DMS53 (cell line): Measurements from ENCODE around the gene PLGLB2.
"Not testable (repeated sequence)": the region's sequence is repeated elsewhere in the genome, so short reads cannot be mapped to it uniquely, and the experiment has no call there.

ENCODE experiments used
- DNase-seq: peaks from one replicate; lab custom pipeline; 2025; lab: John Stamatoyannopoulos, UW

The PLGLB2 gene

GRCh38 chr2:87747791-87748190 lies at the start of gene PLGLB2:
PLGLB2 (plus strand) TSS chr2:87748087; CDS start chr2:87748154, 67 bp downstream.
- DNase-seq = not testable (repeated sequence)

DNA sequence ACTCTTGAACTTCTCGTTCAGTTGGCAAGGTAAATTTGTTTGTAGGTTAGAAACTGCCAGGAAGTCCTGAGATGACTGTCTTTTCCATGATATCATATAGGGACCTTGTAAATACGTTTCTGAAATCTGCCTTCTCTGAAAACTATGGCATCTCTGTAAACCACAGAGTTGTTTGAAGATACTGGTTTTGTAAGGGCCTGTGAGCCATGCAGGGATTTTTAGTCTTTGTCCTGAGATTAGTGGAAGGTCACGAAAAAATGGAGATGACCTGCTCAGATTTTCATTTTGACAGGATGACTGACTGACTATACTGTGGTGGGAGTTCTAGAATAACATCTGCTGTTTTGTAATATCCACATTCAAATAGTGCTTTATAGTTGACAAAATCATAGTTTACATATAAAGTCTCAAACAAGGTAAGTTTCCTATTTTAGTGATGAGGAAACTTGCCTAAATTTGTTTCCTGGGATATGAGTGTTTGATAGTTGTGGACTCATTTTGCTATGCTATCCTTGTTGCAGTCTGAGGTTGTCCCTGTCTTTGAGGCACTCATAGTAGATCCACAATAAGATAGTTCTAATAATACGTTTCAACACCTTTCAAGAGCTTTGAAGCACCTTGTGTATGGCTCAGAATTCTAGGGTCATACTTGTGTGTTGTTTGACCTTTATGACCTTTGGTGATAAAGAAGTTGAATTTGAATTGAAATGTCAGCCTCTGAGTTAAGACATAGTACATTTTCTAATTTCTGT lies 43.1 kb upstream of the PLGLB2 start:
- not testable (repeated sequence) for DNase-seq

GRCh38 chr2:87708368-87708767 lies 39.5 kb upstream of the PLGLB2 start:
- DNase-seq = not testable (repeated sequence)

- not testable (repeated sequence) for DNase-seq
These were observed 19.8 kb upstream of the PLGLB2 start for GRCh38 chr2:87727940-87728599.

- not testable (repeated sequence) for DNase-seq
These were observed 7.0 kb upstream of the PLGLB2 start for GRCh38 chr2:87740928-87741327.

- not testable (repeated sequence) for DNase-seq
These were observed 5.3 kb upstream of the PLGLB2 start for GRCh38 chr2:87742393-87743108.

DNA sequence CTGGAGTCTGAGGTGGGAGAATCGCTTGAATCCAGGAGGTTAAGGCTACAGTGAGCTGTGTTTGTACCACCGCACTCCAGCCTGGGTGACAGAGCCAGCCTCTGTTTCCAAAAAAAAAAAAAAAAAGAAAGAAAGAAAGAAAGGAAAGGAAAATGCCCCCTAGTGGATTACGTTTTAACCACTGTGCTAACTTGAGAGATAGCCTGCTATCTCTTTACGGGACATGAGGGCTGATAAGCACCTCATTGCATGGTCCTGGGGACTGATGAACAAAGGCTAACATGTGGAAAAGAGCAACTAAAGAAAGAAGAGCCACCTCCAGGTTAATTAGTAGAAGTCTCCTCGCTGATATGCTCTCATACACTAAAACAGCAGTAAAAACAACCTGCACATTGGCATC lies 4.2 kb upstream of the PLGLB2 start:
- DNase-seq = not testable (repeated sequence)

DNA sequence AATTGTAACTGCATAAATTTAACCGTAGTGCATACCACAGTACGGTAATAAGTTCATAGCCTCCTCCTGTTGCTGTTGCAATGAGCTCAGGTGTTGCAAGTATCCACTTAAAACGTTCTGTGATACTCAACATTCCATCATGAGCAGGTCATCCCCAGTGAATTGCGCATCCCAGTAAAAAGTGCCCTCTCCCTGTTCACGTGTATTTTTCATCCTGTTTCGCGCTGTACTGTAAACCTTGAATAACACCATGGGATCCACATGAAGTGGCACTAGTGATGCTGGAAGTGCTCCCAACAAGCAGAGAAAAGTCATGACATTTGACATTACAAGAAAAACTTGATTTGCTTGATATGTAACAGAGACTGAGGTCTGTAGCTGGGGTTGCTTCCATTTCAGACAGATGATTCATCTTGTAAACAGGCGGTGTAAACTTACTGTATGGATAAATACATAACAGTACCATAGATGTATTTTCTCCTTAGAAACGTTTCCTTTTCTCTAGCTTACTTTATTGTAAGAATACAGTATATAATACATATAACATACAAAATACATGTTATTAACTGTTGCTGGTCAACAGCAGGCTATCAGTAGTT lies 2.4 kb upstream of the PLGLB2 start:
- not testable (repeated sequence) for DNase-seq

DNA sequence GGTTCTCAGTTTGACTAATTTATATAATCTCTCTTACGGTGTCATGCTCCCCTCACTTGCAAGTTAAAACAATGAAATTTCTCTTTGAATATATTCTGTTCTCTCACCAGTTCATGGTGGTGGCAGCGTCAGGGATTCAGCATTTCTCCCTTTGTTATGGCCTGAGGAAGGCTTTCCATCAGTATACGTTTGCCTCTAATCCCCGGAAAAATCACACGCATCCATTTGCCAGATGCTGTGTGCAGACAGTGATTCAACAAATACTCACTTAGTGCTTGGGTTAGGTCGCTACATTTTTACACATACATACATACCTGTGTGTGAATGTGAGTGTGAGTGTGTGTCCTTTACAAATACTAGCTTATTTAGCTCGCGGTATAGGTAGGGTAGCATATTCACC lies 637 bp downstream of the PLGLB2 start:
- not testable (repeated sequence) for DNase-seq

DNA sequence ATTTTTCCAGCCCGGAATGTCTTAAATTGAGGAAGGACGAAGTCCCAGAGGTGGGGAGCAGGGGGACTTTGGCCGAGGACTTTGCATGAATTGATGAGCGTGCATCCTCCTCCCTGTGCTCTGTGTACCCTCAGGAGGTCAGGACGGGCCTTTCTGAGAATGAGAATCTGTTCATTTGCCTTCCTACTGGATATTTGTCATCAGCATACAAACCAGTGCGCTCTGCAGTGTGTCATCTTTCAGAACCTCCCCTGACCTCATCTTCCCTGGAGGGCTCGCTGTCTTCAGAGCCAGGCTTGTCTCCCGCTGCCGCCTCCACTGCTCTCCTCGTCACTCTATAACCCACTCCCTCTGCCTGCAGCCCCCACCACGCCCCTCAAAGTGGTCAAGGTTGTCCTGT lies 2.7 kb downstream of the PLGLB2 start:
- not testable (repeated sequence) for DNase-seq

GRCh38 chr2:87754759-87755158 lies 6.9 kb downstream of the PLGLB2 start:
- not testable (repeated sequence) for DNase-seq
